ENCODE results near the gene CORIN.

The CORIN gene

DNA sequence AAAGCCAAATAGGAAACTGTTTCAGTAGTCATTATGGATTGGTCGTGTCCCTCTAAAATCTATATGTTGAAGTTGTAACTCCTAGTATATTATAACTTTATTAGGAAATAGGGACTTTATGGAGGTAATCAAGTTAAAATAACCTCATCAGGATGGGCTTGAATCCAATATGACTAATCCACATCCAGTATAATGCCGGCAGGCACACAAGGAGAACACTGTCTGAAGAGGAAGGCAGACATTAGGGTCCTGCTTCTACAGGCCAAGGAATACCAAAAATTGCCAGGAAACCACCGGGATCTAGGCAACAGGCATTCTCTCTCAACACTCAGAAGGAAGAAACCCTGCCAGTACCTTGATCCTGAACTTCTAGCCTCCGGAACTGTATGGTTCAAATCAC, 222.5 kb downstream of the CORIN start:
- Histone ChIP-seq H3K4me3 (no peak overlapping the region), H3K27ac (no peak overlapping the region)
- DNase-seq (ENCODE audit: low spot score), result no peak
- TF ChIP-seq CTCF (IDR thresholded peaks at IDR 0.05), result no peak

GRCh38 chr4:47612116-47613023, 225.5 kb downstream of the CORIN start:
- H3K27ac ChIP-seq, result no peak overlapping the region
- TF ChIP-seq CTCF (IDR thresholded peaks at IDR 0.05), result no peak
- no peak for DNase-seq (ENCODE audit: low spot score)
- no peak overlapping the region for H3K4me3 ChIP-seq

GRCh38 chr4:47606482-47606881, 231.4 kb downstream of the CORIN start:
- H3K4me3 ChIP-seq, result no peak overlapping the region
- TF ChIP-seq CTCF (IDR thresholded peaks at IDR 0.05), result no peak
- no peak for DNase-seq (ENCODE audit: low spot score)
- no peak overlapping the region for H3K27ac ChIP-seq

GRCh38 chr4:47598896-47599295, 239.0 kb downstream of the CORIN start:
- H3K4me3 ChIP-seq, result no peak overlapping the region
- TF ChIP-seq CTCF (IDR thresholded peaks at IDR 0.05), result no peak
- no peak for DNase-seq (ENCODE audit: low spot score)
- no peak overlapping the region for H3K27ac ChIP-seq

DNA sequence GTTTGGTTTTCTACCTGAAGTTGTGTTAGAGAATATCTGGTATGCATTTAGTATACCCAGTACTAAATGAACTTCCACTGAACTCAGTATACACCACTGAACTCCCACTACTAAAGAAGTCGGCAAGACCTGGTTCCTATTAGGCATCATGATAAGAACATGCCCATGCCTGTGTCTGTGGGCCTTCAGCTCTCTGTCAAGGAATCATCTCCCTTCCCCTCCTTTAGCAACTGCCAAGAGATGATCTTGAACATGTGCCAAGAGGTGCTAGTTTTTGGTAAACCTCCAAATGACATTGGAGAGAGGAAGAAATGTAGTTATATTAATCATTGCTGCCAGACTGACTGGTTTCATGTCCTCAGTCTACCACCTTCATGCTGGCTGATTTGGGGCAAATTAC, 239.5 kb downstream of the CORIN start:
- no peak for DNase-seq (ENCODE audit: low spot score)
- no peak for TF ChIP-seq CTCF (IDR thresholded peaks at IDR 0.05)
- Histone ChIP-seq H3K27ac (no peak overlapping the region), H3K4me3 (no peak overlapping the region)

DNA sequence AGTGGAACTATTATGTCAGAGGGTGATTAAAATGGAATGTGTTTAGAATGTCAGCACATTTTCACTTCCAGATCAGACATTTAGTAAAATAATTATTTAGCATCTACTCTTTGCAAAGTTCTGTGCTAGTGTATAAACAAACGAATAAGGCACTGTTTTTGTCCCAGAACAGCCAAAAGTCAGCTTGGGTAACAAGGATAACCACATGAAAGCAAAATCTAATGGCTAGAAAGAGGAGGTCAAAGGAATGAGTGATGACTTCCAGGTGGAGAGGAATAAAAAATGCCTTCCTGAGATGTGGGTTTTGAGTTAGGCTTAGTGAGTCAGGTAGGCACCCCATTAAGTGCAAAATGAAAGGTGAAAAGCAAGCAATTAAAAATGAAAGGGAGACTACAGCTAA, 240.2 kb downstream of the CORIN start:
- no peak for TF ChIP-seq CTCF (IDR thresholded peaks at IDR 0.05)
- no peak for DNase-seq (ENCODE audit: low spot score)
- Histone ChIP-seq H3K27ac (no peak overlapping the region), H3K4me3 (no peak overlapping the region)

DNA sequence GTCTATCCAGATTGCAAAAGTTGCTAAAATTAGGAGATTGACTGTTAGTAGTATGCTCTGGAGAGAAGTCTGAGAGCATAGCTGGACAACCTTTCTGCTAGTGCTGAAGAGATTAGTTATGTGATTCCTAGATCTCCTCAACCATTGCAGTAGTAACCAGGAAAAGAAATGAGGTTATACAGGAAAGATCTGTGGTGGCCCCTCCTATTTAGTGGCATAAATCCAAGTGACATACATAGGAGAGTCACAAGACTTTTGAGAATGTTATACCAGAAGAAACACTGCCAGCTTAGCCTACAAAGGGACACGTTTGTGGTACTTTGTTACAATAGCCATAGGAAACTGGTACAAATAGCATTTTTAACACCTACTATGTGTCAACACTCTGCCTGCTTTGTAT, 247.5 kb downstream of the CORIN start:
- no peak for DNase-seq (ENCODE audit: low spot score)
- Histone ChIP-seq H3K4me3 (no peak overlapping the region), H3K27ac (no peak overlapping the region)
- TF ChIP-seq CTCF (IDR thresholded peaks at IDR 0.05), result no peak
